Activated CD8-positive, alpha-beta memory T cell treated with anti-CD3 and anti-CD28 coated beads, Interleukin-2, amount 50 U/mL, for 1 hour (primary cell): ENCODE results near the gene LIFR.
"Not testable (repeated sequence)": the region's sequence is repeated elsewhere in the genome, so short reads cannot be mapped to it uniquely, and the experiment has no call there.

Experiments used
- DNase-seq: peaks from one replicate; pipeline ENCODE4 v3.0.0-alpha.2; 2020; ENCODE audit errors: extremely low read depth

Gene LIFR

DNA sequence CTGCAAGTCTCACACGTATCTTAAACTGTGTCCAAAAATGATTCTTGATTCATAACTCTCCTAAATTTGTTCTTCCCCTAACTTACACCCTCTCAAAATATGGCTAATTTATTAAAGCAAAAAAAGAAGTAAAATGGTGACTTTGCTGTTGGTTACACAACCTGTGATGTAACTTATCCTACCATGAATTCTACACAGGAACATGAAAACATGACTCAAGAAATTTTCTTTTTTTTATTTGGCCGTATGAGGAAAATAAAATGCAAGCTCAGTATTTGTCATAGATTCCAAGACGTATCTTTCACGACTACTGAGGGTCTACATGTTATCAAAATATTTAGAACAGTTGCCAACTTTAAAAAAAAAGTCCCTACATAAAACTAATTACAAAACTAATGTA lies 9.2 kb downstream of the LIFR start:
- no peak for DNase-seq

DNA sequence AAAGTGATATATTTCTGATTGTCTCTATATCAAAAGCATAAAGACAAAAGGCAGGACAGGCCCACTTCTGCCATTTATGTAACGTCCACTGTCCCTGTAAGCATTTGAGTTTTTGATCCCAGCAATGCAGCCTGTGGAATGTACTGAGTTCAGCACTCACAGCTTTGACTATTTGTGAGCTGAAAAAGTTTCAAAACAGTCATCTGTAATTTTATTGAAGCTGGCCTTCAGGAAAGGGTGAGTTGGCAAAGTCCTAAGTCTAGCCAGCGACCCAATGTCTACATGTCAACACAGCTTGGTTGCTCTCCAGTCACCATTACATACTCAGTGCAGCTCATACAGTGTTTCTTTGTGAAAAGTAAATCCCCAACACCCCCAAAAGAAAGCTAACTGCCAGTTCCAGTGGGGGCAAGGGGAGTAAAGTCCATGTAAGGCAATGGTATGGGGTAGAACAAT lies 9.7 kb downstream of the LIFR start:
- DNase-seq, result no peak

DNA sequence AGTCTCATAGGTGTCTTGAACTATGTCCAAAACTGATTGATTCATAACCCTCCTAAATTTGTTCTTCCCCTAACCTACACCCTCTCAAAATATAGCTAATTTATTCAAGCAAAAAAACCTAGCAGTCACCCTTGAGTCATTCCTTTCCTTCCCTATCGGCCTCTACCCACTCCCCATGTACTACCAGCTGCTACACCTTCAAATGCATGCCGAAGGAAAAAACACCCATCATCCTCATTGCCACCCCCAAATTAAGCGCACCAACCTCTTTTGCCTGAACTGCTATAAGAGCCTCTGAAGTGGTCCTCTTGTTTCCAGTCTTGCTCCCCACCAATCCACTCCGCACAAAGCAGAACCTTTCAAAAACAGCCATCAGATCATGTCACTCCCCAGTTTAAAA lies 12.6 kb downstream of the LIFR start:
- no peak for DNase-seq

- DNase-seq, result no peak
These were observed 13.4 kb downstream of the LIFR start for GRCh38 chr5:38543074-38543473.

DNA sequence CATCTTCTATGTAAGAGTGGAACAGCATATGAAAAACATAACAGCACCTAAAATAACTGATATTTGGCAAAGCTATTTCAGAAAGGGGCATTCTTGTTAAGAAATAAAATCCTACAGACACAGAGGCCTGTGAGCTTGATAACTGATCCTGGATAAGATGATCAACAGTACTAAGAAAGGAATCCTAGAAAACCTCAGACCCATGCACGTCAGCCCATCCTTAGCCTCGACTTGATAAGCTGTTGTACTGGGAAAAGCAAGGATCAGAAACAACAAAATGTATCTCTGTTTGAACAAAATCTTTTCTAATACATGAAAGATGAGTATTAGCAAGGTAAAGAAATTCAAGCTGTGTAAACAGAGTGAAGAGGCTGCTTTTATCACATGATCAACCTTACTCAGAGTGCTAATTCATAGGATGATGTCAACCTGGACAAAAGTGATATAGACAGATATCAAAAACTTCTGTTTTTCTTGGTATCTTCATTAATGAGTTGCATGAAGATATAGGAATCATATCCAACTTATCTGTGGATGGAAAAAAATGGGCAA lies 15.2 kb downstream of the LIFR start:
- DNase-seq, result no peak

GRCh38 chr5:38540314-38540713 lies 16.1 kb downstream of the LIFR start:
- DNase-seq, result no peak

- no peak for DNase-seq
These were observed 18.3 kb downstream of the LIFR start for GRCh38 chr5:38538161-38538560.

GRCh38 chr5:38537505-38537904 lies 18.9 kb downstream of the LIFR start:
- DNase-seq, result no peak

DNA sequence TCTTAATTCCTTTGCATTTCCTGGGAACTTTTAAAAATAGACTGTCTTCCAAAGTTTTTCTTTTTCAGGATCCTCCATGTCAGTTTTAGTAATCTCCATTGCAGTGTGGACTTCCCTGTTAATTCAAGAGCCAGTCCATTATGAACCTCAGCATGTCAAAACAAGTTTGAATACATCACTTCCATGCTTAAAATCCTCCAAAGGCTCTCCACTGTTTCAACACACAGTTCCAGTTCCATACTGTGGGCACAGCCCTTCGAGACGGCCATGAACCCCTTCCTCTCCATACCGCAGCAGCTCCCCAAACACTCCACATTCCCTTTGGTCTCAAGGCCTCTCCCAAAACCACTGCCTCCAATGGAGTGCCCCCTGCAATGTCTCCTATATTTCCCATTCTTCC lies 19.5 kb downstream of the LIFR start:
- DNase-seq, result no peak

DNA sequence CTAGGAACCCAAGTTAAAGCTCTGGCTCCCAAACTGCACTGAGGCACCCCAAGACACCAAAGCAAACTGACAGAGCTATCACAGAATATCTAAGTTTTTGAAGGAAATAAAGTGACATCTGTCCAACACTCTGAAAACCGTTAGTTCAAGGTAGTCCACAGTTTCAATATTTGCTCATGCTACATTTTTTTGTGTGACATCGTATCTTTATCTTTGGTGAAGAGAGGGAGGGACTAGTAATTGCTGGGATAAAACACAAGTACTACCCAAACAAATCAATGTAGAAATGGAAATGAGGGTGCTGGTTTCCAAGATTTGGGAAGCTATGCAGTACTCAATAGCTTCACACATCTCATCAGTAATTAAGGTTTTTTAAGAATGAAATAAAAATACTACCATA lies 20.6 kb downstream of the LIFR start:
- no peak for DNase-seq

GRCh38 chr5:38535248-38535750 lies 21.1 kb downstream of the LIFR start:
- DNase-seq, result no peak

GRCh38 chr5:38534156-38534453 lies 22.3 kb downstream of the LIFR start:
- no peak for DNase-seq

DNA sequence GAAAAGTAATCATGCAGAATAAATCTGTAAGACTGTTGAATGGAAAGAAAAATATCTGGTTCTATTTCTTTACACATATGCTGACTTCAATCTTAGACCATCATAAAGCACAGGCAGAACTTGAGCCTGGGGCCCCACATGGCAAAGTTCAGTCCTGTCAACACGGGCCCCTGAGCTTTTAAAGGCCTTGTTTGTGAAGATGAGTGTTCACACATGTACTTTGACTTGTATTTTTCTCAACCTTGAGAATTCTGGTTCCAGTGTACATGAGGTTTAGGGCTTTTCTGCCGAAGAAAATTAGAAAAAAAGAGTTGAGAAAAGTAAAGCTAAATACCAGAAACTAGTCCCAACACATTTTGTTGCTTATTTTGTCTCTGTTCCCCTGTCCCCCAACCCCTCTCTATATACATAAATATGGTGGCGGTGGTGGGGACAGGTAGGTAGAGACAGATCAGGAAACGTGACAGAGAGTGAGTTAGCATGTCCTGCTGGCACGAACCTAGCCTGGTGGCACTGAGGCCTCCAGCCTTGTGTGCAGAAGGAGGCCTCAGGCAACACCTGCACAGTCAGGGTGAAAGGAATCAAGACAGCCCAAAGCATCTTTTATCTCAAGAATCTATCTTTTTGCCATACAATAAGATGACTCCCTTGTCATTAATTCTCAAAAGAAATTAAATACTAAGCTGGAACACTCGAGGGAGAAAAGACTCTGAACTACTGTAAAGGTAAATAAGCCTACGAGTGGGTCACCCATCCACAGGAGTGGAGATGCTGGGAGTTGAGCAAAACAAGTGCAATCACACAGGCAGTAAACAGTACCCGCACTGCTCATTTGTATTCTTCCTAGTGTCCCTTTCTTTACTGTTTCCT lies 22.9 kb downstream of the LIFR start:
- DNase-seq, result no peak

DNA sequence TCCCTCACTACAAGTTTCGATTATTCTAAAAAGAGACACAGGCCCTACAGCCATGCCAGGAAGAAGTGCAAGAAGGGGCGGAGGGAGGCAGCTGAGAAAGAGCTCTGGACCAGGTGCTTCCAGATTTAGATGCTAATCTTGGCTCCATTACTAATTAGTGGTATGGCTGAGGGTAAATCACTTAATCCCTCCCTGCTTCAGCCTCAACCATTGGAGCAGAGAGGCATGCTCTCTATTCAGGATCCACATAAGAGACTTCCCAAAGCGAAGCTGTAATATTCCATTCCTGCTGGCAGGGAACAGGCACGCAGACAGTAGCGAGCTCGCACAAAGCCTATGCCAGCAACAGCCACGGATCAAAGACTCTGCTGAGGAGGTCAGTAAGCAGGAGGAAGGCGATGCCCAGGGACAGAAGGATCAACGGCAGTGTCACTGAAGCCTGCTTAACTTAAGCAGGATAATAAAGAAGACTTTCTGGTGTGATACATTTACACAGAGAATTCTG lies 24.2 kb downstream of the LIFR start:
- no peak for DNase-seq

- DNase-seq, result no peak
These were observed 24.9 kb downstream of the LIFR start for GRCh38 chr5:38531518-38531917.

DNA sequence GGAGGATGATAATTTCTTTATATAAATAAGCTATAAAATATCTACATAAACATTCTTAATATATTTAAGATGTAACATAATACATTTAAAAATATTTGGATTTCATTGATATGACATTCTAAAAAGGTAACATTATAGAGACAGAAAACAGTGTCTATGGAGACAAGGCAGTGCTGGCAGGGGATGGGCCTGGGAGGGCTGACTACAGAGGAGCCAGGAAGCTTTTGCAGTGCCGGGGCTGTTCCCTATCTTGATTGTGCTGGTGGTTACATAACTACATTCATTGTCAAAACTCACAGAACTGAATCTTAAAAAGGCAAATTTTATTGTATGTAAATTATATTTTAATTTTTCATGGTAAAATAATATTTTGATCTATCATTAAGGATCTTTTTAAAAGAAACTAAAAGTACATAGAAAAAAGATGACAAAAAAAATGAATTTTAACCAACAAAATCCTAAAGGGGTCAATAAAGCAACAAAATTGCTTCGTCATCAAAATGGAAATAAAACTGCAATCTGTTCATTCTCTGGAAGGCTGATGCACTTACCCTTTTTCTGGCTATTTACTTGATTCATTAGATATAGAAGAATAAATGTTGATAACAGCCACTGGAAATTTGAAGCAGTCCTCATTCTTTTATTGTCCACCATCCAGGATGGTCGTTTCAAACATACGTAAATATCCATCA lies 26.3 kb downstream of the LIFR start:
- DNase-seq, result no peak

DNA sequence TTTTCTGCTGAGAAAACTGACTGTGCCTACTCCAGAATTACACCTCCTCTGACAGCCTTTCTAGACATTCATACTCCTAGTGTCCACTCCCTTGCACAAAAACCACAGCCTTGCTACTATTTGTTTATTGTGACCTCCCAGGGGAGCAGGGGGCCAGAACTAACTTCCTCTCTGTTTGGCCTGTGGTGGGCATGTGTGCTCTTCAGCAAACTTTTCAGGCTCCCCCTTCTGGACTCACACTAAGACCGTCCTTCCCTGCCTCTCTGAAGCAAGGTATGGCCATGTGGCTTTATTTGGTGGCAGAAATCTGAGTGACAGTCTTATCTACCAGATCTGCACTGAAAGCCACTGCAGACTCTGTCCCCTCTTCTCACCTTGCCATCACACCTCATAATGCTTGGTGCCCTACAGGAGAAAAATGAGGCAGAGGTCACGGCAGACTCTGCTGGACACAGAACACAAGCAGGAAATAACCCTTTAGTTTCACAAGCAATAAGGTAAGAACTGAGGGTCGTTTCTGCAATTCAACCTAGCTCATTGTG lies 28.2 kb downstream of the LIFR start:
- DNase-seq, result no peak

DNA sequence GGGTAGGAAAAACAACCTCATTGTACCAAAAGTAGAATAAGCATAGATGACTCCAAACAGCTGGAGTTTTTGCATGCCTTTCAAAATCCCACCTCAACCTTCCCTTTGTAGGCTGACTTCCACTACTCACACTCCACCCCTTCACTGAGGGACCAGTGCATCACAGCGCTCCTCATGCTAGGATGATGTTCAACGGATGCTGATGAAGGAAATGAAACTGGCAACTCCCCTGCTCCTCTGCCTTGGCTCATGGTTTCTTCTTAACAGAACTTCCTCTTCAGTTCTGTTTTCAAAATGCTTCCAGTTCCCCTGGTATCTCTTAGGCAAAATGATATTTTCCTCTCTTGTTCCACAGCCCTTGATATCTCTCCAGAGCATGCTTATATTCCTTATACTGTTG lies 29.0 kb downstream of the LIFR start:
- DNase-seq, result no peak

DNA sequence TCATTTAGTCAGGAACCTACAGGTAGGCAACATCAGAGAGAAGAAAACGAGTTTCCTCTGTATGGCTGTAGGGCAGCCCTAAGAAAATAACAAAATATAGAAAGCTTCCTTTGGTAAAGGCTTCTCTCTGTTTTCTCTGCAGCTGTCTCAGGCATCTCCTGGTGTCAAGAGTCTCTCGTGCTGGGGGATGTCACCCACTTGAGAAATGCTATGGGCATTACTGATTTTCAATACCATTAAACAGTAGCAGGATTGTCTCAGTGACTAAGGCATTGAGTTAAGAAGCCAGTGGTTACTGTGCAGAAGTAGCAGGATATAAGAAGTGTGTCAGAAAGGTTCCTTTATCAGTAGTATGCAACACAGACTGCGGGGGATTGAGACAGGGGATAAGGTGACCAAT lies 32.4 kb downstream of the LIFR start:
- no peak for DNase-seq

DNA sequence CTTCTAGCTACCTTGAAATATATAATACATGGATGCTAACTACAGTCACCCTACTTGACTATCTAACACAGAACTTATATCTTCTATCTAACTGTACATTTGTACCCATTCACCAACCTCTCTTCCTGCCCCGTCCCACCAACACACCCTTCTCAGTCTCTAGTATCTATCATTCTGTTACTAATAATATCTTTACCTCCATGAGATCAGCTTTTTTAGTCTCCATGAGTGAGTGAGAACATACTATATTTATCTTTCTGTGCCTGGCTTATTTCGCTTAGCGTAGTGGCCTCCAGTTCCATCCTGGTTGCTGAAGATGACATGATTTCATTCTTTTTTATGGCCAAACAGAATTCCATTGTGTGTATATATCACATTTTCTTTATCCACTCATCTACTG lies 37.0 kb downstream of the LIFR start:
- DNase-seq, result no peak

- no peak for DNase-seq
These were observed 38.1 kb downstream of the LIFR start for GRCh38 chr5:38518341-38518740.

- not testable (repeated sequence) for DNase-seq
These were observed 39.8 kb downstream of the LIFR start for GRCh38 chr5:38516649-38517048.

DNA sequence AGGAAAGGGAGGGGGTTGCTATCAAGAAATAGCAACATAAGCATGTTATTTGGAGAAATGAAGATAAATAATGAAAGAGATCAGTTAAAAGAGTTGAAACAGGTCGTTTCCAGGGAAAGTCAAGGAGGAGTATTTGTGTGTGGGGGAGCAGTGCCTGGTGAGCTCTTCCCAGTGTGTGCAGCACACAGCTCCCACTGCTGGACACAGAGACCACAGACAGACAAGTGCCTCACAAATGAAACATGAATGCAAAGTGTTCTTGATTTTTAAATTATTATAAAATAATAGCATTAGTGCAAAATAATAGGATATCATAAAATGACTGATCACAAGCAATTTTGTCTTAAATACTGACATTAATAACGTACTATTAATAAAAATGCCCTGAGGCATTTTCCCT lies 40.8 kb downstream of the LIFR start:
- DNase-seq, result no peak
